K562 (cell line): ENCODE data around the gene SLC35D2. TPM values are rescaled to one million over a fixed set of nuclear protein-coding genes. Genes with fewer than 3 reads are reported as not detected.

ENCODE experiments used
- BHLHE40 ChIP-seq: IDR thresholded peaks from 2 replicates; pipeline ENCODE4 v1.6.1; 2011; ENCODE audit warnings: low read length, improper control_type of control experiment
- CBFB ChIP-seq: sonication (generic); formaldehyde crosslinking; IDR thresholded peaks from 2 replicates; pipeline ENCODE4 v1.4.0; 2020; ENCODE audit warnings: mild to moderate bottlenecking, missing genetic modification reagents
- DIDO1 ChIP-seq: fragments of 450-650 bp; IDR thresholded peaks from 2 replicates; pipeline ENCODE4 v1.6.1; 2016; ENCODE audit warnings: low read depth, missing biosample characterization, missing genetic modification characterization
- ELF4 ChIP-seq: fragments of 450-650 bp; formaldehyde crosslinking; IDR thresholded peaks from 2 replicates; pipeline ENCODE4 v1.4.0; 2022; ENCODE audit warnings: missing genetic modification characterization
- ESRRA ChIP-seq: fragments of 450-650 bp; IDR thresholded peaks from 2 replicates; pipeline ENCODE4 v1.6.1; 2014; ENCODE audit warnings: low read depth, mild to moderate bottlenecking, moderate library complexity, borderline replicate concordance
- GABPB2 ChIP-seq: fragments of 250-450 bp; sonication (Bioruptor Pico); conservative IDR thresholded peaks from 2 replicates; pipeline ENCODE4 v1.5.1; 2021; ENCODE audit warnings: mild to moderate bottlenecking
- HDAC6 ChIP-seq: IDR thresholded peaks from 2 replicates; pipeline ENCODE4 v1.6.1; 2012; ENCODE audit warnings: low read depth, mild to moderate bottlenecking, control low read depth, inconsistent platforms, low read length, moderate library complexity
- JUN ChIP-seq, 2 experiments: sonication (generic) in 1 of 2; formaldehyde crosslinking in 1 of 2; IDR thresholded peaks; 2 replicates each; pipeline versions ENCODE4 v1.6.1 to v1.8.0; 2012 to 2022; ENCODE audit warnings: borderline replicate concordance in 2 of 2, mild to moderate bottlenecking in 2 of 2, improper control_type of control experiment in 1 of 2, low read depth in 1 of 2, low read length in 1 of 2, missing genetic modification reagents in 1 of 2
- JUNB ChIP-seq: fragments of 450-650 bp; formaldehyde crosslinking; conservative IDR thresholded peaks from 2 replicates; pipeline ENCODE4 v1.4.0; 2020; ENCODE audit warnings: mild to moderate bottlenecking
- MAFK ChIP-seq: IDR thresholded peaks from 2 replicates; pipeline ENCODE4 v1.6.1; 2011; ENCODE audit warnings: low read length, improper control_type of control experiment
- MCM3 ChIP-seq: fragments of 450-650 bp; IDR thresholded peaks from 2 replicates; pipeline ENCODE4 v1.6.1; 2016
- NRF1 ChIP-seq, 2 experiments: fragments of 450-650 bp; IDR thresholded peaks in 1 of 2; conservative IDR thresholded peaks in 1 of 2; 2 replicates each; pipeline ENCODE4 v1.6.1; 2014; ENCODE audit warnings: mild to moderate bottlenecking in 2 of 2
- POLR2AphosphoS2 ChIP-seq: IDR thresholded peaks from 2 replicates; pipeline ENCODE4 v1.6.1; 2012; ENCODE audit warnings: low read length, improper control_type of control experiment
- SMARCA4 ChIP-seq: fragments of 450-650 bp; IDR thresholded peaks from 2 replicates; pipeline ENCODE4 v1.6.1; 2016
- TCF7L2 ChIP-seq: fragments of 150-350 bp; IDR thresholded peaks from 2 replicates; pipeline ENCODE4 v1.6.1; 2016; ENCODE audit warnings: low read depth, mild to moderate bottlenecking, low read length, moderate library complexity
- ZC3H11A ChIP-seq: IDR thresholded peaks from 2 replicates; pipeline ENCODE4 v1.6.1; 2012; ENCODE audit warnings: low read depth, low read length, improper control_type of control experiment
- ZNF584 ChIP-seq: fragments of 200-800 bp; sonication (Bioruptor generic); IDR thresholded peaks from 2 replicates; pipeline ENCODE4 v1.6.1; 2016; ENCODE audit warnings: low read depth, mild to moderate bottlenecking, missing genetic modification characterization, missing compliant biosample characterization
- polyA plus RNA-seq, 8 experiments: library from polyadenylated mRNA; depleted of rRNA in 4 of 8; stranded (reverse) in 5 of 8; unstranded in 3 of 8; fragments of >200 nt; fragmentation: Nextera tagmentation in 2 of 8; fragmentation: Illumina TruSeq in 1 of 8; extraction: Ambion mirVana in 2 of 8; extraction: Trizol in 1 of 8; gene quantifications; 2 replicates each; pipeline versions ENCODE4 v1.2.1 to v1.2.3, GENCODE V29; 2011 to 2014; ENCODE audit warnings: inconsistent platforms in 1 of 8, missing spikeins in 1 of 8
- total RNA-seq, 7 experiments: library from RNA; depleted of rRNA in 6 of 7; stranded (reverse); fragments of >200 nt in 6 of 7; fragmentation: Illumina TruSeq in 2 of 7; extraction: Trizol in 2 of 7; gene quantifications; 2 replicates each; pipeline versions ENCODE4 v1.2.1 to v1.2.3, GENCODE V29; 2011 to 2021; ENCODE audit warnings: low replicate concordance in 1 of 7
- TF ChIP-seq, protein P1 (sequence below), 2 experiments: fragments of 450-650 bp; IDR thresholded peaks; 2 replicates each; pipeline ENCODE4 v1.6.1; 2016
- TF ChIP-seq, protein P2 (sequence below): fragments of 200-800 bp; sonication (Bioruptor generic); IDR thresholded peaks from 2 replicates; pipeline ENCODE4 v1.6.1; 2017; ENCODE audit warnings: missing genetic modification characterization, missing compliant biosample characterization
- TF ChIP-seq, protein P3 (sequence below): fragments of 250-450 bp; sonication (Bioruptor Pico); IDR thresholded peaks from 2 replicates; pipeline ENCODE4 v1.5.0; 2021
- TF ChIP-seq, protein P4 (sequence below): fragments of 250-450 bp; sonication (Bioruptor Pico); IDR thresholded peaks from 2 replicates; pipeline ENCODE4 v1.8.0; 2021; ENCODE audit warnings: mild to moderate bottlenecking, moderate library complexity
- TF ChIP-seq, protein P5 (sequence below): sonication (generic); formaldehyde crosslinking; IDR thresholded peaks from 2 replicates; pipeline ENCODE4 v1.8.0; 2022; ENCODE audit warnings: missing genetic modification reagents, mild to moderate bottlenecking, moderate library complexity, borderline replicate concordance

SLC35D2 gene
- total and polyA plus RNA-seq, 9 of the 15 experiments (the other 6 are each of a cell fraction or from before 2014, with no cell fraction given), result 2.9 to 14.9 (median 11.7) TPM

DNA sequence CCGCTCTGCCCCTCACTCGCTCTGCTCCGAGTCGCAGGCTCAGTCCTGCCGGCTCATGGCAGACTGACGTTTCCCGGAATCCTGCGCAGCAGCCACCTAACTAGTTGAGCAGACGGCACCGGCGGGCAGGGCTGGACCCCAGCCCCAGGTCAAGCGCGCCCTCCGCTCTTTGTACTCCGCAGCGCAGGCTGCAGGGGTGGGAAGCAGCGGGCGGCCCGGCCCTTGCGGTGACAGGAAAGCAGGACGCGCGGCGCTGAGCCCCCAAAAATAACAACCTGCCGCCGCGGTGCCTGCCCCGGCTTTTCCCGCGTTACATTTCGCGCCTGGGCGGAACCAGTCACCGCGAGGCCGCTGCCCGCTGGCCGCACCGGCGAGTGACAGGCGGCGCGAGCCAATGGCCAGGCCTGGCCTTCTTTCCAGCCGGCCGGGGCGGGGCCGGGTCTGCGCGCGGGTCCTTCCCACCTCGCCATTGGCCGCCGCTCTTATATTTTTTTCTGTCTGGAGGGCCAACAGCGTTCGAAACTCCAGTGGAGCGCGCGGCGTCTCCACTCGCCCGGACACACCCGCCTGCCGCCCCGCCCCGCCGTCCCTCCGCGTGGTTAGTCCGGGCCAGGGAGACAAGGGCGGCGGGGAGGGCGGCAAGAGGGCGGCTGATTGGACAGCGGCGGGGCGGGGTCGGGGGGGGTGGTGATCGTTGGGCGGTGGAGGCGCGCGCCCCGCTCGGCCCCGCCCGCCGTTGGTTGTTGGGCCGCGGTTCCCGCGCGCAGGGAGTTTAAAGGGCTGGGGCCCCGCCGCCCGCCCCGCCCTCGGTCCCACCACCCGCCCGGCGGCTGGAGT, 34.8 kb upstream of the SLC35D2 start, which contains the start of gene ZNF367 (continued):
- TF ChIP-seq DIDO1 (tag), result no peak
- TF ChIP-seq, protein P1, sequence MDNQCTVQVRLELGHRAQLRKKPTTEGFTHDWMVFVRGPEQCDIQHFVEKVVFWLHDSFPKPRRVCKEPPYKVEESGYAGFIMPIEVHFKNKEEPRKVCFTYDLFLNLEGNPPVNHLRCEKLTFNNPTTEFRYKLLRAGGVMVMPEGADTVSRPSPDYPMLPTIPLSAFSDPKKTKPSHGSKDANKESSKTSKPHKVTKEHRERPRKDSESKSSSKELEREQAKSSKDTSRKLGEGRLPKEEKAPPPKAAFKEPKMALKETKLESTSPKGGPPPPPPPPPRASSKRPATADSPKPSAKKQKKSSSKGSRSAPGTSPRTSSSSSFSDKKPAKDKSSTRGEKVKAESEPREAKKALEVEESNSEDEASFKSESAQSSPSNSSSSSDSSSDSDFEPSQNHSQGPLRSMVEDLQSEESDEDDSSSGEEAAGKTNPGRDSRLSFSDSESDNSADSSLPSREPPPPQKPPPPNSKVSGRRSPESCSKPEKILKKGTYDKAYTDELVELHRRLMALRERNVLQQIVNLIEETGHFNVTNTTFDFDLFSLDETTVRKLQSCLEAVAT (IDR thresholded peaks at IDR 0.05), result peak in 1 of 2 experiments; percentile 55; a peak in 1 of 4 replicates
- no peak for TF ChIP-seq ZC3H11A
- no peak for TF ChIP-seq JUN (IDR thresholded peaks at IDR 0.05; ENCODE audit: borderline replicate concordance, low read depth, low read length)
- peak; percentile 77 for TF ChIP-seq JUN (CRISPR knock-in tag; IDR thresholded peaks at IDR 0.05; ENCODE audit: borderline replicate concordance)
- no peak for TF ChIP-seq HDAC6
- TF ChIP-seq, protein P2, sequence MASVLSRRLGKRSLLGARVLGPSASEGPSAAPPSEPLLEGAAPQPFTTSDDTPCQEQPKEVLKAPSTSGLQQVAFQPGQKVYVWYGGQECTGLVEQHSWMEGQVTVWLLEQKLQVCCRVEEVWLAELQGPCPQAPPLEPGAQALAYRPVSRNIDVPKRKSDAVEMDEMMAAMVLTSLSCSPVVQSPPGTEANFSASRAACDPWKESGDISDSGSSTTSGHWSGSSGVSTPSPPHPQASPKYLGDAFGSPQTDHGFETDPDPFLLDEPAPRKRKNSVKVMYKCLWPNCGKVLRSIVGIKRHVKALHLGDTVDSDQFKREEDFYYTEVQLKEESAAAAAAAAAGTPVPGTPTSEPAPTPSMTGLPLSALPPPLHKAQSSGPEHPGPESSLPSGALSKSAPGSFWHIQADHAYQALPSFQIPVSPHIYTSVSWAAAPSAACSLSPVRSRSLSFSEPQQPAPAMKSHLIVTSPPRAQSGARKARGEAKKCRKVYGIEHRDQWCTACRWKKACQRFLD, result 0 out of 2 replicates have a peak, but pooled peaks have one; percentile 8
- no peak for TF ChIP-seq SMARCA4
- TF ChIP-seq, protein P3, sequence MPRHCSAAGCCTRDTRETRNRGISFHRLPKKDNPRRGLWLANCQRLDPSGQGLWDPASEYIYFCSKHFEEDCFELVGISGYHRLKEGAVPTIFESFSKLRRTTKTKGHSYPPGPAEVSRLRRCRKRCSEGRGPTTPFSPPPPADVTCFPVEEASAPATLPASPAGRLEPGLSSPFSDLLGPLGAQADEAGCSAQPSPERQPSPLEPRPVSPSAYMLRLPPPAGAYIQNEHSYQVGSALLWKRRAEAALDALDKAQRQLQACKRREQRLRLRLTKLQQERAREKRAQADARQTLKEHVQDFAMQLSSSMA (CRISPR knock-in tag), result no peak
- no peak for TF ChIP-seq ZNF584 (CRISPR knock-in tag)
- no peak for TF ChIP-seq ESRRA
- no peak for TF ChIP-seq ELF4
- TF ChIP-seq CBFB (CRISPR knock-in tag), result no peak
- peak; percentile 84 to 86 for TF ChIP-seq NRF1 (conservative IDR thresholded peaks at IDR 0.05 in 1 of 2, IDR thresholded peaks at IDR 0.05 in 1 of 2)
- TF ChIP-seq, protein P4, sequence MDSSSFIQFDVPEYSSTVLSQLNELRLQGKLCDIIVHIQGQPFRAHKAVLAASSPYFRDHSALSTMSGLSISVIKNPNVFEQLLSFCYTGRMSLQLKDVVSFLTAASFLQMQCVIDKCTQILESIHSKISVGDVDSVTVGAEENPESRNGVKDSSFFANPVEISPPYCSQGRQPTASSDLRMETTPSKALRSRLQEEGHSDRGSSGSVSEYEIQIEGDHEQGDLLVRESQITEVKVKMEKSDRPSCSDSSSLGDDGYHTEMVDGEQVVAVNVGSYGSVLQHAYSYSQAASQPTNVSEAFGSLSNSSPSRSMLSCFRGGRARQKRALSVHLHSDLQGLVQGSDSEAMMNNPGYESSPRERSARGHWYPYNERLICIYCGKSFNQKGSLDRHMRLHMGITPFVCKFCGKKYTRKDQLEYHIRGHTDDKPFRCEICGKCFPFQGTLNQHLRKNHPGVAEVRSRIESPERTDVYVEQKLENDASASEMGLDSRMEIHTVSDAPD, result no peak
- no peak for TF ChIP-seq GABPB2
- no peak for TF ChIP-seq BHLHE40
- no peak for TF ChIP-seq MCM3
- no peak for TF ChIP-seq POLR2AphosphoS2
- TF ChIP-seq, protein P5, sequence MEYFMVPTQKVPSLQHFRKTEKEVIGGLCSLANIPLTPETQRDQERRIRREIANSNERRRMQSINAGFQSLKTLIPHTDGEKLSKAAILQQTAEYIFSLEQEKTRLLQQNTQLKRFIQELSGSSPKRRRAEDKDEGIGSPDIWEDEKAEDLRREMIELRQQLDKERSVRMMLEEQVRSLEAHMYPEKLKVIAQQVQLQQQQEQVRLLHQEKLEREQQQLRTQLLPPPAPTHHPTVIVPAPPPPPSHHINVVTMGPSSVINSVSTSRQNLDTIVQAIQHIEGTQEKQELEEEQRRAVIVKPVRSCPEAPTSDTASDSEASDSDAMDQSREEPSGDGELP, result peak; percentile 76; the same call in 1 of the 2 replicates
- no peak for TF ChIP-seq TCF7L2
- no peak for TF ChIP-seq MAFK
- TF ChIP-seq JUNB (CRISPR knock-in tag), result no peak
